OCI-LY7 (cell line): Measurements from ENCODE around the gene EYS.

ENCODE experiments used
- CTCF ChIP-seq: fragments of 200-600 bp; sonication (generic); conservative IDR thresholded peaks from 2 replicates; pipeline ENCODE4 v1.5.1; 2014; ENCODE audit warnings: mild to moderate bottlenecking, antibody characterized with exemption, low read length, moderate library complexity, mixed read lengths
- EZH2phosphoT487 ChIP-seq: fragments of 200-600 bp; sonication (generic); IDR thresholded peaks from 2 replicates; pipeline ENCODE4 v1.6.1; 2018; ENCODE audit warnings: low read depth, borderline replicate concordance, mild to moderate bottlenecking, mixed run types, antibody characterized with exemption, low read length, moderate library complexity, mixed read lengths

DNA sequence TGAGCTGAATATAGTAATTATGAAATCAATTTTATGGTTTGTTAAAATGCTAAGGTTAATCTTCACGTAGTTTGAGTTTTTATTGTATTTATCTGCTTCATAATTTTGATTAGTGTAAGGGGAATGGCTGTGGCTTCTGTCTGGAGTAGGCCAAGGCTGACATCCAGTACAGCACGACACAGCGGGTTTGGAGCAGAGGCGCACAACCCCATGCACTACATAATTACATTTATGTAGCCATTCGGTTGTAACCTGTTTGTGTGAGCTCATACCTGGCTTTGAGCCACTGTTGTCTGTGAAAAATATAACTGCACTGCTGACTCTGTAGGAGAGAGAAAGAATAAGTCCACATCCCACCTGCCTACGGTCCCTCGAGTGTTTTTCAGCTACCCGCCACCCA, 615.5 kb downstream of the EYS start:
- no peak for TF ChIP-seq CTCF
- no peak for TF ChIP-seq EZH2phosphoT487
